GM10266 (cell line): ENCODE results near the gene C2CD2.
A peak's percentile ranks its signal among the peaks of the same experiment; 100 is the strongest.

Source experiments
- DNase-seq: peaks from one replicate; pipeline ENCODE4 v3.0.0; 2012; ENCODE audit errors: extremely low spot score
- TF ChIP-seq, protein P1 (sequence below): IDR thresholded peaks from 2 replicates; pipeline ENCODE4 v1.5.1; 2012; ENCODE audit warnings: mild to moderate bottlenecking, low read depth; ENCODE audit not compliant: control insufficient read depth, insufficient read depth; ENCODE audit errors: missing control alignments

C2CD2 gene

DNA sequence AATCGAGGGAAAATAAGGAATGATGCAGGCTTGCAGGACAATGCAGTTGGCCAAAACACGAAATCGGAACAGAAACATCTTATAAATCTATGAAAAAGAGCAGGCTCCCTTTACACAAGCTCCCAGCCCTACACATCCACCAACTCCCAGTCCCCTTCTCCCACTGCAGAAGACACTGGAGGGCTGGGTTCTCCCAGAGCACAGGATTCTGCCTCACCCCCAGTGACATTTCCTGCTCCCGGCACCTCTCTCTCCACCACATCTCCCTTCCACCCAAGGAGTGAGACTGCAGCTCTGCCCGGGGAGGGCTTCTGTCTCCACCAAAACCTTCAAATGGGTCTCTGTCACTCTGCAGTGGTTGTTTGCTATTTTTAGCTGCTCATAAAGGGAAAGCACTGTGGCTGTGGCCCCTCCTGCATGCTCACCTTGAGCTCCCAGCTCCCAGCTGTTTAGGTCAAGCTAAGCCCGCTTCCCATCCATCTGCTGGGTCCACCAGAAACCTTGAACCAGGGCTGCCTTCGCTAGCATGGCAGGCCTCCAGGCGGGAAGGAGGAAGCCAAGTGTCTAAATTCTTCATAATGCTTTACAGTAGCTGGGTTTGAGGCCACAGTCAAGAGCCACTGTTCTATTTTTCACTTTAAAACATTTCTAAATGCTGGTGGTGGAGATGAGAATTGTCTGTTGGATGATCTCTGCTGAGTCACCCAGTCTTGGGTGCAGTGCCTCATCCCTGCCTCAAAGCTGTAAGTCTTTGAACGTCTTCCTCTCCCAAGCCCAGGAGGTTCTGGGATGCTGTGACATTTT lies 3.3 kb upstream of the C2CD2 start:
- DNase-seq, result no peak
- TF ChIP-seq, protein P1, sequence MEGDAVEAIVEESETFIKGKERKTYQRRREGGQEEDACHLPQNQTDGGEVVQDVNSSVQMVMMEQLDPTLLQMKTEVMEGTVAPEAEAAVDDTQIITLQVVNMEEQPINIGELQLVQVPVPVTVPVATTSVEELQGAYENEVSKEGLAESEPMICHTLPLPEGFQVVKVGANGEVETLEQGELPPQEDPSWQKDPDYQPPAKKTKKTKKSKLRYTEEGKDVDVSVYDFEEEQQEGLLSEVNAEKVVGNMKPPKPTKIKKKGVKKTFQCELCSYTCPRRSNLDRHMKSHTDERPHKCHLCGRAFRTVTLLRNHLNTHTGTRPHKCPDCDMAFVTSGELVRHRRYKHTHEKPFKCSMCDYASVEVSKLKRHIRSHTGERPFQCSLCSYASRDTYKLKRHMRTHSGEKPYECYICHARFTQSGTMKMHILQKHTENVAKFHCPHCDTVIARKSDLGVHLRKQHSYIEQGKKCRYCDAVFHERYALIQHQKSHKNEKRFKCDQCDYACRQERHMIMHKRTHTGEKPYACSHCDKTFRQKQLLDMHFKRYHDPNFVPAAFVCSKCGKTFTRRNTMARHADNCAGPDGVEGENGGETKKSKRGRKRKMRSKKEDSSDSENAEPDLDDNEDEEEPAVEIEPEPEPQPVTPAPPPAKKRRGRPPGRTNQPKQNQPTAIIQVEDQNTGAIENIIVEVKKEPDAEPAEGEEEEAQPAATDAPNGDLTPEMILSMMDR, result no peak

DNA sequence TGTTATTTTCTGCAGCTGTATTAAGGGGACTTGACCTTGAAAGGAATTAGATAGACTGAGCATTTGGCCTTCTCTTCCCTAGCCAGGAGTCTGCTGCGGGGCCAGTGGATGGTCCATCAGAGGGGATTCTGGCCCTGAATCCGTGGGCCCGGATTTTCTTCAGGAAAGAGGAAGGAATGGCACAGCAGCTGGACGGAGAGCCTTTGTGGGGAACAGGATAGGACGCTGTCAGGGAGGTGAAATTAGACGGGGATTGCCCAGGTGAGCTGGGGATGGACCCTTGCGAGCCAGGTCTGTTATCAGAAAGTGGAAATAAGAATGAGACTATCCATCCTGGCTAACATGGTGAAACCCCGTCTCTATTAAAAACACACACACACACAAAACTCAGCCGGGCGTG lies 1.7 kb upstream of the C2CD2 start:
- TF ChIP-seq, protein P1, result no peak
- no peak for DNase-seq

- DNase-seq, result peak; percentile 34
Measured at GRCh38 chr21:41954654-41955499, 1.1 kb upstream of the C2CD2 start.

GRCh38 chr21:41953249-41953830 lies 478 bp downstream of the C2CD2 start:
- peak; percentile 70 for DNase-seq
- TF ChIP-seq, protein P1, result no peak

More at GRCh38 chr21:41954654-41955499, 1.1 kb upstream of the C2CD2 start:
- TF ChIP-seq, protein P1, result no peak

DNA sequence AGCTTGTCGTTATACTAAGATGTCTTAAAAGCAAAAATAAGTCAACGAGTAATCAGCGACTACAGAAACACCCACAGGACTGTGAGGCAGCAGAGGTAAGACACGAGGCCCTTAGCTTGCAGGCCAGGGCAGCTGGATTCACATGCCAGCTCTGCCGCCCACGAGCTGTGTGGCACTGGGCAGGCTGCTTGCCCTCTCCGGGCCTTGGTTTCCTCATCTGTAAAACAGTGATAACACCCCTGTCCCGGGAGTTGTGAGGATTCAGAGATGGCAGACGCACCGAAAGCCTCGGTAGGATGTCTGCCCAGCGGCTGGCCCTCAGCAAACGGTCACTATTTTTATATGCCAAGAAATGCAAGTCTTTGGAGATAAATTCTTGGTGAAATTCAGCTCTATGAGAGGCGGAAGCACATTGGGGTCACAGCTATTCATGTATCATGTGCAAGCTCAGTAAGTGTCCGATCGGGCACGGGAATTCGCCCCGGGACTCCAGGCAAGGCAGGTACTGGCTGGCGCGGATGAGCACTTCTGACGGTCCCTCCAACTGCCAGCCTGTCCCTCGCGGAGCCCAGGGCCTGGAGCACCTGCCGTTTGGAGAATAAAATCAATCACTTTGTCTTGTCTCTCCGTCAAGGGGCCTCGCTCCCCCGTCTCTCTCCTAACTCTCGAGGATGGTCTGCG lies 1.1 kb downstream of the C2CD2 start:
- TF ChIP-seq, protein P1, result no peak
- DNase-seq, result no peak

DNA sequence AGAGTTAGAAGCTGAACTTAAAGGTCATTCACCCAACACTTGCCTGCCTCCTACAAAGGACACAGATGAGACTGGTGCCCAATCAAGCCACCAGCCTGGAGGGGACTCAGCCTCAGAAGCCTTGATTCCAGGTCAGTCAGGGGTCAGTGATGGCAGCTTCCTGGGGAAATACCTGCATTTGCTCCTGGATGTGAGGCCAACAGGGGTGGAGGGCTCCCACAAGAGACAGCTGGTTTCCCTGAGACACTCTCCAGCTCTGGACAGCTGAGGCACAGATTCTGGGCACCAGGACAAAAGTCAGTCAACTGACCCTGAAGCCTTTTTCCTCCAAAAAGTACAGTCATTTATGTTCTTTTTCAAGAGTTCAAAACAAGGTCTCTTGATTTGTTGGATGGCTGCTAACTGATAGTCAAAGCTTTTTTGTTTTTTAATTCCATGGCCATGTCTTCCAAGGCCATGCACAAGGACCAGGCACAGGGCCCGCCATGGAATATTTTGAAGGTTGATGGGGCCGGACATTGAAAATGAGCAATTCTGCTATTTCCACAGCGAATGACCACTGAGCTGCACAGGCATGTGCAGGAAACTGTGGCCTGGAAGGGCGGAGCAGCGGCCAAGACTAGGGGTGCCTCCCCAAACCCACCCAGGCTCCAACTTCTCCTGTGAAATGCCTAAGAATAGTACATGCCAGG lies 1.8 kb downstream of the C2CD2 start:
- no peak for DNase-seq

More for the DNA sequence above, 1.8 kb downstream of the C2CD2 start:
- TF ChIP-seq, protein P1, result no peak
